HEK293T (cell line): ENCODE measurements around the gene DCAF8L1.

ENCODE experiments used
- CTCF ChIA-PET: fragments of 350-600 bp; formaldehyde crosslinking; extraction: SDS; loops from one replicate; lab custom pipeline; 2021; ENCODE audit warnings: antibody characterized with exemption, inconsistent platforms; lab: Yijun Ruan, JAX
- POLR2A ChIA-PET: fragments of 350-600 bp; formaldehyde crosslinking; extraction: SDS; loops from one replicate; lab custom pipeline; 2020; ENCODE audit warnings: antibody characterized with exemption, inconsistent platforms; lab: Yijun Ruan, JAX
- DNase-seq: peaks from one replicate; pipeline ENCODE4 v3.0.0; 2012; ENCODE audit warnings: mixed read lengths; ENCODE audit errors: extremely low spot score
- ARNT ChIP-seq: fragments of 450-650 bp; IDR thresholded peaks from 2 replicates; pipeline ENCODE4 v1.6.1; 2017; ENCODE audit warnings: mild to moderate bottlenecking
- BHLHE40 ChIP-seq: fragments of 450-650 bp; IDR thresholded peaks from 2 replicates; pipeline ENCODE4 v1.6.1; 2016; ENCODE audit warnings: mild to moderate bottlenecking, moderate library complexity, borderline replicate concordance
- CTBP1 ChIP-seq: fragments of 450-650 bp; IDR thresholded peaks from 2 replicates; pipeline ENCODE4 v1.6.1; 2016; ENCODE audit warnings: borderline replicate concordance
- ELF4 ChIP-seq: fragments of 450-650 bp; IDR thresholded peaks from 2 replicates; pipeline ENCODE4 v1.6.1; 2017; ENCODE audit warnings: antibody characterized with exemption
- FOXA1 ChIP-seq: fragments of 450-650 bp; IDR thresholded peaks from 2 replicates; pipeline ENCODE4 v1.6.1; 2016; ENCODE audit warnings: mild to moderate bottlenecking
- FOXK2 ChIP-seq: fragments of 450-650 bp; IDR thresholded peaks from 2 replicates; pipeline ENCODE4 v1.6.1; 2016; ENCODE audit warnings: mild to moderate bottlenecking
- FOXM1 ChIP-seq: fragments of 450-650 bp; IDR thresholded peaks from 2 replicates; pipeline ENCODE4 v1.6.1; 2017; ENCODE audit warnings: mild to moderate bottlenecking, borderline replicate concordance
- HDGF ChIP-seq: fragments of 450-650 bp; IDR thresholded peaks from 2 replicates; pipeline ENCODE4 v1.6.1; 2017; ENCODE audit warnings: antibody characterized with exemption, borderline replicate concordance
- L3MBTL2 ChIP-seq: fragments of 450-650 bp; conservative IDR thresholded peaks from 2 replicates; pipeline ENCODE4 v1.6.1; 2016; ENCODE audit warnings: mild to moderate bottlenecking
- LEF1 ChIP-seq: fragments of 450-650 bp; IDR thresholded peaks from 2 replicates; pipeline ENCODE4 v1.6.1; 2017; ENCODE audit warnings: mild to moderate bottlenecking, borderline replicate concordance
- NFRKB ChIP-seq: fragments of 450-650 bp; IDR thresholded peaks from 2 replicates; pipeline ENCODE4 v1.6.1; 2016; ENCODE audit warnings: mild to moderate bottlenecking, moderate library complexity
- PKNOX1 ChIP-seq: fragments of 450-650 bp; IDR thresholded peaks from 2 replicates; pipeline ENCODE4 v1.6.1; 2016
- SP1 ChIP-seq: fragments of 450-650 bp; IDR thresholded peaks from 2 replicates; pipeline ENCODE4 v1.6.1; 2017
- SUZ12 ChIP-seq: fragments of 450-650 bp; IDR thresholded peaks from 2 replicates; pipeline ENCODE4 v1.6.1; 2016; ENCODE audit warnings: mild to moderate bottlenecking
- TARDBP ChIP-seq: fragments of 450-650 bp; IDR thresholded peaks from 2 replicates; pipeline ENCODE4 v1.6.1; 2016
- ZNF384 ChIP-seq: fragments of 450-650 bp; IDR thresholded peaks from 2 replicates; pipeline ENCODE4 v1.6.1; 2016

Gene DCAF8L1

GRCh38 chrX:27981349-27981748 is at the start of gene DCAF8L1:
DCAF8L1 (minus strand) TSS chrX:27981449; CDS start chrX:27981334, 115 bp downstream.
- TF ChIP-seq HDGF = no peak
- no peak for TF ChIP-seq SP1
- no peak for TF ChIP-seq CTBP1
- no peak for TF ChIP-seq BHLHE40
- POLR2A ChIA-PET = no interaction called here
- DNase-seq = no peak
- CTCF ChIA-PET = no interaction called here

- no peak for DNase-seq
- TF ChIP-seq CTBP1 = no peak
- TF ChIP-seq NFRKB = no peak
- TF ChIP-seq ZNF384 = no peak
- no peak for TF ChIP-seq FOXK2
- no peak for TF ChIP-seq ARNT
- no peak for TF ChIP-seq TARDBP
- TF ChIP-seq L3MBTL2 = no peak
- TF ChIP-seq SP1 = no peak
- TF ChIP-seq SUZ12 = no peak
- no peak for TF ChIP-seq ELF4
- CTCF ChIA-PET = no interaction called here
- POLR2A ChIA-PET = no interaction called here
Observed at GRCh38 chrX:28022371-28022770, 41.1 kb upstream of the DCAF8L1 start.

GRCh38 chrX:28016823-28017222 is 35.6 kb upstream of the DCAF8L1 start:
- no peak for DNase-seq
- CTCF ChIA-PET = no interaction called here
- TF ChIP-seq L3MBTL2 (no peak), NFRKB (no peak), FOXA1 (no peak), FOXK2 (no peak), PKNOX1 (no peak), FOXM1 (no peak), SP1 (no peak), SUZ12 (no peak), ARNT (no peak), LEF1 (no peak), ELF4 (no peak), TARDBP (no peak), CTBP1 (no peak)
- POLR2A ChIA-PET = no interaction called here

GRCh38 chrX:28015993-28016392 is 34.7 kb upstream of the DCAF8L1 start:
- CTCF ChIA-PET = no interaction called here
- TF ChIP-seq ZNF384 (no peak), PKNOX1 (no peak), L3MBTL2 (no peak), FOXA1 (no peak), FOXM1 (no peak), BHLHE40 (no peak), HDGF (no peak), CTBP1 (no peak), TARDBP (no peak), SP1 (no peak), LEF1 (no peak)

GRCh38 chrX:28010875-28011274 is 29.6 kb upstream of the DCAF8L1 start:
- CTCF ChIA-PET = no interaction called here
- TF ChIP-seq HDGF = no peak
- TF ChIP-seq PKNOX1 = no peak
- no peak for TF ChIP-seq ZNF384
- no peak for TF ChIP-seq ARNT
- no peak for TF ChIP-seq CTBP1
- POLR2A ChIA-PET = no interaction called here
- no peak for DNase-seq

More at GRCh38 chrX:28015993-28016392, 34.7 kb upstream of the DCAF8L1 start:
- DNase-seq = no peak
- POLR2A ChIA-PET = no interaction called here

- no peak for DNase-seq
- TF ChIP-seq FOXA1 (no peak), SP1 (no peak), FOXM1 (no peak), ELF4 (no peak), TARDBP (no peak), NFRKB (no peak), ARNT (no peak), PKNOX1 (no peak), LEF1 (no peak), HDGF (no peak), CTBP1 (no peak), SUZ12 (no peak), ZNF384 (no peak), FOXK2 (no peak), L3MBTL2 (no peak)
- CTCF ChIA-PET = interaction anchor here (0.5 kb wide), 1 partner anchor 27 kb away, joined by 3 read pairs; no protein-coding TSS in a partner anchor
- POLR2A ChIA-PET = no interaction called here
Observed at GRCh38 chrX:27998666-27999065, 17.4 kb upstream of the DCAF8L1 start.
